Measurements from ENCODE around the gene CXorf58.

The CXorf58 gene

DNA sequence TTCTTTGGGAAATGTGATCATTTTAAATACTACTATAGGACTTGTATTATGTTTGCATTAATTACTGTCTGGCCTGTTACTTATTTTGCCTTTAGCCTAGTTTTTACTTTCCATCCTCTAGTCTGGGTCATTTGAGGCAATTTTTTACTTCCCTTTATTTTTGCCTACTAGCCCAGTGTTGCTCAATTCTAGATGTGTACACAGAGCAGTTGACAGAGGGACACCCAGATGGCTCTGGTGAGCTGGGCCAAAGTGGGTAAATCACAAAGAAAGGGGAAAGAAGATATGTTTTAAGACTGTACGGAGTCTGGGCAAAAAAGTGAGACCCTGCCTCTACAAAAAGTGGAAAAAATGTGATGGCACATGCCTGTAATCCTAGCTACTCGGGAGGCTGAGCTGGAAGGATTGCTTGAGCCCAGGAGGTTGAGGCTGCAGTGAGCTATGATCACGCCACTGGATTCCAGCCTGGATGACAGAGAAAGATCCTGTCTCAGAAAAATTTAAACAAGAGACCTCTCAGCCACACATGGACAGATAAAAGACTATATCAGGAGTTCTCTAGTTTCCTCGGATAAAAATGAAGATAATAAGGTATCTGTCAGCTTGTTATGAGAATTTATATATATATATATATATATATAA, 35.8 kb upstream of the CXorf58 start:
- TF ChIP-seq, protein P1, sequence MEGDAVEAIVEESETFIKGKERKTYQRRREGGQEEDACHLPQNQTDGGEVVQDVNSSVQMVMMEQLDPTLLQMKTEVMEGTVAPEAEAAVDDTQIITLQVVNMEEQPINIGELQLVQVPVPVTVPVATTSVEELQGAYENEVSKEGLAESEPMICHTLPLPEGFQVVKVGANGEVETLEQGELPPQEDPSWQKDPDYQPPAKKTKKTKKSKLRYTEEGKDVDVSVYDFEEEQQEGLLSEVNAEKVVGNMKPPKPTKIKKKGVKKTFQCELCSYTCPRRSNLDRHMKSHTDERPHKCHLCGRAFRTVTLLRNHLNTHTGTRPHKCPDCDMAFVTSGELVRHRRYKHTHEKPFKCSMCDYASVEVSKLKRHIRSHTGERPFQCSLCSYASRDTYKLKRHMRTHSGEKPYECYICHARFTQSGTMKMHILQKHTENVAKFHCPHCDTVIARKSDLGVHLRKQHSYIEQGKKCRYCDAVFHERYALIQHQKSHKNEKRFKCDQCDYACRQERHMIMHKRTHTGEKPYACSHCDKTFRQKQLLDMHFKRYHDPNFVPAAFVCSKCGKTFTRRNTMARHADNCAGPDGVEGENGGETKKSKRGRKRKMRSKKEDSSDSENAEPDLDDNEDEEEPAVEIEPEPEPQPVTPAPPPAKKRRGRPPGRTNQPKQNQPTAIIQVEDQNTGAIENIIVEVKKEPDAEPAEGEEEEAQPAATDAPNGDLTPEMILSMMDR (IDR thresholded peaks at IDR 0.05; ENCODE audit: insufficient read depth, low read length, missing control alignments): no peak
- DNase-seq (ENCODE audit: low read depth, low spot score): no peak
- ChIA-PET POLR2A (no interaction called here), CTCF (no interaction called here)
- H3K4me3 ChIP-seq (ENCODE audit: low read depth, low read length): no peak overlapping the region

DNA sequence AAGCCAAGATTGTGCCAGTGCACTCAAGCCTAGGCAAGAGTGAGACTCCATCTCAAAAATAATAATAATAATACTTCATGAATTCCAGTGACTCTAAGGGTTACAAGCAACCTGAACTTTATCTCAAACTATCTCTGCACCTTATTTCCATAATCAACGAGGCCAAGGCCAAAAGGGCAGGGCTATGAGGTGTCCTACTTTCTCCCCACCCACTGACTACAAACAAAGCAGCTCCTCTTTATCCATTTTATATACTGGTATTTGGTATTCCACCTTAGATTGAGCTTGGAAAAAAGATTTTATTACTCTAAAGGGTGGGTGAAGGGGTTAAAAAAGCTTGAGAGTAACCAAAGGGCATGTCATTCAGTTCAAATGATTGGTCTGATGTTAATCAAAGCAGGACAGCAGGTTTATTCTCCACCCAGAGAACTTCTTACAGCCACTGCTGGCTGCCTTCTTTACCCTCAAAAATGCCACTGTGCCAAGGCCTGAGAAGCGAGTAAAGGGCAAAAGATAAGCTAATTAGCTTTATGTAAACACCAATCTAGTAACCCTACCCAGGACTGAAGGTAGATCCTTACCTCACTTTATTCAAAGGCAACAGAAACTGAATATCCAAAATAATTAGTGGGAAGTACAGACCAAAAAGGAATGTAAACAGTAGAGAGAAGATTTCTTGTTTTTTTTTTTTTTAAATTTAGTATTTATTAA, 28.3 kb upstream of the CXorf58 start:
- ChIA-PET CTCF (interaction anchor here (1.3 kb wide), 1 partner anchor 97 kb away, joined by 4 read pairs; no protein-coding TSS in a partner anchor), POLR2A (no interaction called here)
- TF ChIP-seq, protein P1 (IDR thresholded peaks at IDR 0.05; ENCODE audit: insufficient read depth, low read length, missing control alignments): no peak
- DNase-seq (ENCODE audit: low read depth, low spot score): no peak
- H3K4me3 ChIP-seq (ENCODE audit: low read depth, low read length): no peak overlapping the region

DNA sequence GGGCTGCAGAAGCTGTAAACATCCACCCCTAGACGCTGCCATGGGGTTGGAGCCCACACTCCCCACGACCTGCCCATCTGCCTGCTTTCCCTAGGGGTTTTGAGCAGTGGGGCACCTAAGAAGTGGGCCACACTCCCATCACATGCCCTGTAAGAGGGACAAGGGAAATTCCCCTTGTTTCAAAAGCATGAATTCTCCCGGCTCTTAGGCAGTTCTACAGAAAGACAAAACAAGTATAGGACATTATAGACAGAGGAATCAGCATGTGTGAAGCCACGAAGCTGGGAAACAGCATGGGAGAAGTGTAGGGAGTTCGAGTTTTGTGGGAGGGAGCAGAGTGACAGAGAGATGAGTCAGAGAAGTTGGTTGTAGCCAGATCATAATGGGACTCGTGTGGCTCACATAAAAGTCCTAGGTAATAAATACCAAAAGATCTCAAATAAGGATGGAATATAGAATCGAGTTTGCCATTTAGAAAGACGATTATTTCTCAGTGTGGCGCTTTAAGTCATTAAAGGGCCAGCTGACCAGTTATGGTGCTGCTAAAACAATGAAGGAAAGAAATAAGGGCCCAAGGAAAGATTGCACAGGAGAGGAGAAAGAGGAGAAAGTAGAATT, 24.0 kb upstream of the CXorf58 start:
- TF ChIP-seq, protein P1 (IDR thresholded peaks at IDR 0.05; ENCODE audit: insufficient read depth, low read length, missing control alignments): no peak
- ChIA-PET POLR2A (interaction anchor here (1.9 kb wide), 1 partner anchor 100 kb away, joined by 12 read pairs; the partner anchor contains the start of gene SAT1), CTCF (interaction anchor here (1.8 to 2.0 kb wide), 2 partner anchors 18 to 101 kb away, joined by 6 to 7 read pairs; partner anchors contain the start of gene SAT1)
- no peak overlapping the region for H3K4me3 ChIP-seq (ENCODE audit: low read depth, low read length)
- DNase-seq (ENCODE audit: low read depth, low spot score): no peak

DNA sequence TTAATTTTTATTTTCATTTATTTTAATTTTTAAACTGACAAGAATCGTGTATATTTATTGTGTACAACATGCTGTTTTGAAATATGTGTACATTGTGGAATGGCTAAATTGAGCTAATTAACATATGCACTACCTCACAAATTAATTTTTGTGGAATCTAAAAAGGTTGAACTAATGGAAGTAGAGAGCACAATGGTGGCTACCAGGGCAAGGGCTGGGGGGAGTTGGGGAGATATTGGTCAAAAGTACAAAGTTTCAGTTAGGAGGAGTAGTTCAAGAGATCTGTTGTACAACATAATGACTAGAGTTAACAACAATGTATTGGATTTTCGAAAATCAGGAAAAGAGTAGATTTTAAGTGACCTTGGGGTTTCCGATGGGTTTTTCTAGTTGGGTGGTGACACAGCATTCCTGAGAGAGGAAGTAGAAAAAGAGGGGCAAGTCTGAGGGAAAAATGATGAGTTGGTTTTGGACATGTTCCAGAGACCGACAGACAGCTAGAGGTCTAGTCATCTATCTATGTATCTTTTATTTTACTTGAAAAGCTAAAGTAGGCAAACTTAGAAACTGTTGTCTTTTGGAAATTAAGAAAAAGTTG, 23.3 kb upstream of the CXorf58 start:
- ChIA-PET CTCF (interaction anchor here (0.7 to 2.0 kb wide), 3 partner anchors 17 to 170 kb away, joined by 3 to 7 read pairs (median 6); partner anchors contain the start of genes EIF2S3 and SAT1), POLR2A (interaction anchor here (1.9 kb wide), 1 partner anchor 101 kb away, joined by 12 read pairs; the partner anchor contains the start of gene SAT1)
- TF ChIP-seq, protein P1 (IDR thresholded peaks at IDR 0.05; ENCODE audit: insufficient read depth, low read length, missing control alignments): no peak
- no peak for DNase-seq (ENCODE audit: low read depth, low spot score)
- no peak overlapping the region for H3K4me3 ChIP-seq (ENCODE audit: low read depth, low read length)

DNA sequence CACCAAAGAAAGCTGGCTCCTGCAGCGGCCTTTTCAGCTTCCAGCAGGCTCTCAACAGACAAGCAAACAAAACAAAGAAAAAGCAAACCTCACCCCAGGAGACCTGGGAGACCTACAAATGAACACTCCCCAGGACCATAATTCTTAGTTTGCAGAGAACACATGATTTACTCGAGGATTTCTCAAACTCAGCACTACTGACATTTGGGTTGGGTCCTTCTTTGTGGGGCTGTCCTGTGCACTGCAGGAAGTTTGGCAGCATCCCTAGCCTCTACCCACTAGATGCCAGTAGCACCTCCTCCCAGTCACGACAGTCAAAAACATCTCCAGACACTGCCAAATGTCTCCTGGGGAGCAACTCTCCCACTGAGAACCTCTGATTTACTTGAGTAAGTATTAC, 22.0 kb upstream of the CXorf58 start:
- no peak overlapping the region for H3K4me3 ChIP-seq (ENCODE audit: low read depth, low read length)
- no peak for DNase-seq (ENCODE audit: low read depth, low spot score)
- POLR2A ChIA-PET: no interaction called here
- TF ChIP-seq, protein P1 (IDR thresholded peaks at IDR 0.05; ENCODE audit: insufficient read depth, low read length, missing control alignments): no peak
- CTCF ChIA-PET: interaction anchor here (2.0 kb wide), 1 partner anchor 103 kb away, joined by 6 read pairs; the partner anchor contains the start of gene SAT1

All from AG04449 (cell line).